Endothelial cell of umbilical vein (primary cell): Measurements from ENCODE around the gene EIF3I. TPM values are rescaled to one million over a fixed set of nuclear protein-coding genes. Genes with fewer than 3 reads are reported as not detected.

Experiments
- BruUV-seq: library from RNA; stranded (reverse); fragments of 400-500 nt; replicated peaks from 2 replicates; lab custom pipeline; 2021; lab: Mats Ljungman, UMichigan
- CTCF ChIA-PET: fragments of 300-600, 350-600 bp; sonication (Branson Sonifier 250); formaldehyde crosslinking; loops from one replicate; lab custom pipeline; 2021; ENCODE audit warnings: antibody characterized with exemption, inconsistent platforms; lab: Charles Lee
- POLR2A ChIA-PET: fragments of 300-600, 350-600 bp; sonication (Branson Sonifier 250); formaldehyde crosslinking; loops from one replicate; lab custom pipeline; 2021; ENCODE audit warnings: antibody characterized with exemption, inconsistent platforms; lab: Charles Lee
- DNase-seq: peaks from one replicate; pipeline ENCODE4 v3.0.0-alpha.2; 2011; ENCODE audit warnings: low read depth, low spot score
- FAIRE-seq: peaks from 2 replicates; lab custom pipeline; 2011; peaks lifted over from hg19 to GRCh38; lab: Jason Lieb, UNC
- H2AFZ ChIP-seq: 2 replicates; pipeline ENCODE4 v1.6.0; 2012; ENCODE audit warnings: low read depth, low read length, control low read depth, inconsistent platforms
- H3K27ac ChIP-seq: 2 replicates; pipeline ENCODE4 v1.5.1; 2011; ENCODE audit warnings: low read depth, mild to moderate bottlenecking, control low read depth, low read length, moderate library complexity; ENCODE audit not compliant: insufficient read depth
- H3K27me3 ChIP-seq, 2 experiments: 2 replicates each; pipeline versions ENCODE4 v1.6.0 to v1.6.1; 2011; ENCODE audit warnings: low read length in 2 of 2, mixed read lengths in 1 of 2; ENCODE audit not compliant: control insufficient read depth in 2 of 2, insufficient read depth in 2 of 2
- H3K36me3 ChIP-seq, 2 experiments: 2 replicates in 1 of 2; 3 replicates in 1 of 2; pipeline ENCODE4 v1.5.1; 2011; ENCODE audit warnings: low read length in 2 of 2, mild to moderate bottlenecking in 1 of 2, moderate library complexity in 1 of 2; ENCODE audit not compliant: control insufficient read depth in 2 of 2, insufficient read depth in 2 of 2; ENCODE audit errors: extremely low read depth in 1 of 2
- H3K4me1 ChIP-seq: 3 replicates; pipeline ENCODE4 v1.5.1; 2011; ENCODE audit warnings: mild to moderate bottlenecking, low read length; ENCODE audit not compliant: control insufficient read depth, insufficient read depth; ENCODE audit errors: extremely low read depth
- H3K4me2 ChIP-seq: 2 replicates; pipeline ENCODE4 v1.6.1; 2011; ENCODE audit warnings: low read length, control low read depth, mixed read lengths; ENCODE audit not compliant: insufficient read depth
- H3K4me3 ChIP-seq, 3 experiments: fragments of 200-600 bp in 1 of 3; sonication (generic), shearing (Covaris generic) in 1 of 3; replicated peaks in 1 of 3; 2 replicates each; pipeline ENCODE4 v1.5.1; 2011 to 2016; ENCODE audit warnings: control low read depth in 3 of 3, low read length in 3 of 3, mild to moderate bottlenecking in 2 of 3, inconsistent platforms in 1 of 3, low read depth in 1 of 3, moderate library complexity in 1 of 3; ENCODE audit not compliant: insufficient read depth in 1 of 3
- H3K79me2 ChIP-seq: 2 replicates; pipeline ENCODE4 v1.6.0; 2012; ENCODE audit warnings: low read length, inconsistent platforms; ENCODE audit not compliant: control insufficient read depth, insufficient read depth
- H3K9ac ChIP-seq: replicated peaks from 2 replicates; pipeline ENCODE3; 2011; ENCODE audit warnings: low read length, control low read depth; ENCODE audit not compliant: insufficient read depth; ENCODE audit errors: extremely low read depth
- H3K9me1 ChIP-seq: replicated peaks from 3 replicates; pipeline ENCODE4 v1.6.0; 2011; ENCODE audit warnings: mild to moderate bottlenecking, low read length; ENCODE audit not compliant: control insufficient read depth, insufficient read depth; ENCODE audit errors: extremely low read depth
- H3K9me3 ChIP-seq: replicated peaks from 2 replicates; pipeline ENCODE4 v1.5.1; 2012; ENCODE audit warnings: low read length, inconsistent platforms; ENCODE audit not compliant: control insufficient read depth, insufficient read depth
- H4K20me1 ChIP-seq: replicated peaks from 2 replicates; pipeline ENCODE3; 2011; ENCODE audit warnings: mild to moderate bottlenecking, low read length; ENCODE audit not compliant: control insufficient read depth, insufficient read depth; ENCODE audit errors: extremely low read depth
- EZH2 ChIP-seq: IDR thresholded peaks from 2 replicates; pipeline ENCODE4 v1.6.1; 2012; ENCODE audit warnings: borderline replicate concordance, low read depth, mild to moderate bottlenecking, moderate library complexity, low read length, inconsistent platforms; ENCODE audit not compliant: severe bottlenecking
- FOS ChIP-seq: IDR thresholded peaks from 2 replicates; pipeline ENCODE4 v1.6.1; 2011; ENCODE audit warnings: mild to moderate bottlenecking, low read length, moderate library complexity, borderline replicate concordance; ENCODE audit not compliant: insufficient read depth
- GATA2 ChIP-seq: IDR thresholded peaks from 2 replicates; pipeline ENCODE4 v1.7.0; 2011; ENCODE audit warnings: low read depth, mild to moderate bottlenecking, moderate library complexity, mixed read lengths, low read length; ENCODE audit not compliant: insufficient read length, insufficient read depth
- JUN ChIP-seq: IDR thresholded peaks from 2 replicates; pipeline ENCODE4 v1.6.1; 2011; ENCODE audit warnings: borderline replicate concordance, low read depth; ENCODE audit not compliant: insufficient read length, insufficient read depth
- MYC ChIP-seq: IDR thresholded peaks from one replicate; pipeline ENCODE4 v1.6.1; 2011; ENCODE audit warnings: mild to moderate bottlenecking, low read depth, low read length
- POLR2A ChIP-seq: IDR thresholded peaks from 2 replicates; pipeline ENCODE4 v1.6.1; 2012; ENCODE audit warnings: low read depth, mild to moderate bottlenecking, control low read depth, low read length
- POLR2AphosphoS5 ChIP-seq: IDR thresholded peaks from 2 replicates; pipeline ENCODE4 v1.6.1; 2012; ENCODE audit warnings: low read depth, mild to moderate bottlenecking, control low read depth, low read length, moderate library complexity; ENCODE audit not compliant: insufficient read depth
- dilution Hi-C: fragments of 300-500 bp; cut with MboI; formaldehyde crosslinking; loops from one replicate; pipeline ENCODE4 v1.15.0; 2019; ENCODE audit warnings: low sequenced_read_pairs; ENCODE audit not compliant: extremely low pct_ligation_motif_present
- intact Hi-C: fragments of 100-400 bp; cut with micrococcal nuclease; formaldehyde crosslinking; loops from one replicate; pipeline ENCODE4 v1.10.0; 2022
- polyA plus RNA-seq, 4 experiments: library from polyadenylated mRNA; depleted of rRNA in 3 of 4; stranded (reverse) in 3 of 4; unstranded in 1 of 4; fragments of >200 nt; gene quantifications; 2 replicates each; pipeline versions ENCODE4 v1.2.1 to v1.2.3, GENCODE V29; 2011 to 2012; ENCODE audit warnings: missing spikeins in 1 of 4
- total RNA-seq: library from RNA; stranded (reverse); gene quantifications from 2 replicates; pipeline ENCODE4 v1.2.3, GENCODE V29; 2021
- TF ChIP-seq, protein P1 (sequence below): IDR thresholded peaks from 2 replicates; pipeline ENCODE4 v1.6.1; 2011; ENCODE audit not compliant: insufficient read depth, insufficient read length
- TF ChIP-seq, protein P2 (sequence below), 2 donors: IDR thresholded peaks; 1 replicate in 1 of 2; 2 replicates in 1 of 2; pipeline ENCODE4 v1.5.1; 2011; ENCODE audit warnings: low read length in 2 of 2, mild to moderate bottlenecking in 2 of 2, moderate library complexity in 2 of 2, control low read depth in 1 of 2, inconsistent platforms in 1 of 2, low read depth in 1 of 2; ENCODE audit not compliant: insufficient read depth in 1 of 2; ENCODE audit errors: extremely low read depth in 1 of 2

The EIF3I gene
- total and polyA plus RNA-seq, 2 donors (not counting 3 experiments of a cell fraction or from before 2014, with no cell fraction given), result 186 to 331 TPM

DNA sequence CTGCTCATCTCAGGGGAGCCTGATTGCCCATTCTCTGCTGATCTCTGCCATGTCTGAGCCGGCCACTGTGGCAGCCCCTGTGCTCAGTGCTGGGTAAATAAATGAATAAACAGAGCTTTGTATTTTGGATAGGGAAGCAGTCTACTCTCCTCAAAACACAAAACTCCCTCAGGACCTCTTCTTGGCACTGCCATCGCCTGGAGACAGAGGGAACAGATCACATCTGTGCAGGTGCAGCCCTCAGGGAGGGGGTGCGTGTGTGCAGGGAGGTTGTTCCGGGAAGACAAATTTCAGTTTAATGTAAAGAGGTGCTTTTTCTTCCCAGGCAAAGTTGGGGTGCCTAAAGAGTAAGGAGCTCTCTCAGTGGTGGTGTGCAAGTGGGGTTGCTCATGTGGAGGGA is 17.1 kb downstream of the EIF3I start:
- TF ChIP-seq GATA2 (no peak), POLR2AphosphoS5 (no peak), EZH2 (no peak), JUN (no peak), MYC (no peak), FOS (no peak), POLR2A (no peak)
- TF ChIP-seq, protein P1, sequence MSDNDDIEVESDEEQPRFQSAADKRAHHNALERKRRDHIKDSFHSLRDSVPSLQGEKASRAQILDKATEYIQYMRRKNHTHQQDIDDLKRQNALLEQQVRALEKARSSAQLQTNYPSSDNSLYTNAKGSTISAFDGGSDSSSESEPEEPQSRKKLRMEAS, result no peak
- TF ChIP-seq, protein P2, sequence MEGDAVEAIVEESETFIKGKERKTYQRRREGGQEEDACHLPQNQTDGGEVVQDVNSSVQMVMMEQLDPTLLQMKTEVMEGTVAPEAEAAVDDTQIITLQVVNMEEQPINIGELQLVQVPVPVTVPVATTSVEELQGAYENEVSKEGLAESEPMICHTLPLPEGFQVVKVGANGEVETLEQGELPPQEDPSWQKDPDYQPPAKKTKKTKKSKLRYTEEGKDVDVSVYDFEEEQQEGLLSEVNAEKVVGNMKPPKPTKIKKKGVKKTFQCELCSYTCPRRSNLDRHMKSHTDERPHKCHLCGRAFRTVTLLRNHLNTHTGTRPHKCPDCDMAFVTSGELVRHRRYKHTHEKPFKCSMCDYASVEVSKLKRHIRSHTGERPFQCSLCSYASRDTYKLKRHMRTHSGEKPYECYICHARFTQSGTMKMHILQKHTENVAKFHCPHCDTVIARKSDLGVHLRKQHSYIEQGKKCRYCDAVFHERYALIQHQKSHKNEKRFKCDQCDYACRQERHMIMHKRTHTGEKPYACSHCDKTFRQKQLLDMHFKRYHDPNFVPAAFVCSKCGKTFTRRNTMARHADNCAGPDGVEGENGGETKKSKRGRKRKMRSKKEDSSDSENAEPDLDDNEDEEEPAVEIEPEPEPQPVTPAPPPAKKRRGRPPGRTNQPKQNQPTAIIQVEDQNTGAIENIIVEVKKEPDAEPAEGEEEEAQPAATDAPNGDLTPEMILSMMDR (IDR thresholded peaks at IDR 0.05; ENCODE audit: extremely low read depth in 1 of 2, insufficient read depth in 1 of 2, low read depth in 1 of 2, low read length in 2 of 2), result no peak
- dilution Hi-C loops (no loop called here), intact Hi-C loops (no loop called here)
- POLR2A ChIA-PET, result interaction anchor here (2.6 kb wide), 1 partner anchor 11 kb away, joined by 9 read pairs; no protein-coding TSS in a partner anchor
- no peaks in the 10 kb centered on the region for H3K9me3 ChIP-seq
- no peak overlapping the region for H3K4me2 ChIP-seq
- peaks cover 32% of the 10 kb centered on the region for H3K4me1 ChIP-seq
- H4K20me1 ChIP-seq, result no peaks in the 10 kb centered on the region
- H3K27me3 ChIP-seq, result no peaks in the 10 kb centered on the region
- no peak for FAIRE-seq
- no peak overlapping the region for H3K27ac ChIP-seq
- no peaks in the 10 kb centered on the region for H3K79me2 ChIP-seq
- no peaks in the 10 kb centered on the region for H3K9me1 ChIP-seq
- CTCF ChIA-PET, result interaction anchor here (1.0 to 8.4 kb wide), 8 partner anchors 10 to 123 kb away, joined by 3 to 73 read pairs (median 8); partner anchors contain the start of genes FAM167B, FAM229A, LCK and TSSK3
- BruUV-seq, result TSS peak; percentile 5
- H3K9ac ChIP-seq, result no peak overlapping the region
- no peak for DNase-seq
- H2AFZ ChIP-seq, result no peak overlapping the region
- H3K4me3 ChIP-seq, result no peak overlapping the region
- H3K36me3 ChIP-seq, result peaks cover 0 to 6% of the 10 kb centered on the region in 2 experiments
